ENCODE results near the gene ADCK2.
"Not testable (repeated sequence)": the region's sequence is repeated elsewhere in the genome, so short reads cannot be mapped to it uniquely, and the experiment has no call there.

GRCh38 chr7:140669862-140670261 is 2.9 kb upstream of the ADCK2 start:
- TF ChIP-seq POU2F2, POLR2A, POLR2AphosphoS5, TAF1 (IDR thresholded peaks at IDR 0.05; ENCODE audit: low read depth, low read length): not testable (repeated sequence)

All from GM12891 (cell line).